UCSD-AML1 (cell line): Measurements from ENCODE around the gene TP53I11.

Experiments
- DNase-seq: peaks from one replicate; lab custom pipeline; 2025; ENCODE audit not compliant: unreplicated experiment; lab: John Stamatoyannopoulos, UW

TP53I11 gene

GRCh38 chr11:44889266-44889665, 61.4 kb downstream of the TP53I11 start:
- DNase-seq = no peak

- no peak for DNase-seq
Measured at GRCh38 chr11:44887636-44888035, 63.0 kb downstream of the TP53I11 start.

GRCh38 chr11:44886790-44887140, 63.9 kb downstream of the TP53I11 start:
- DNase-seq = no peak

GRCh38 chr11:44885919-44886789, 64.5 kb downstream of the TP53I11 start:
- no peak for DNase-seq

GRCh38 chr11:44885065-44885810, 65.4 kb downstream of the TP53I11 start:
- no peak for DNase-seq

GRCh38 chr11:44884056-44884455, 66.6 kb downstream of the TP53I11 start:
- DNase-seq = no peak

GRCh38 chr11:44883277-44883676, 67.4 kb downstream of the TP53I11 start:
- no peak for DNase-seq
